GM18858 (cell line): ENCODE data around the gene SLX4IP.
A peak's percentile ranks its signal among the peaks of the same experiment; 100 is the strongest.

Source experiments
- ATAC-seq: cut with Tn5 transposase; IDR thresholded peaks from one replicate; pipeline ENCODE4 v1.9.1; 2021; ENCODE audit not compliant: unreplicated experiment

The SLX4IP gene

GRCh38 chr20:10672624-10673127, 237.6 kb downstream of the SLX4IP start:
- ATAC-seq = no peak

GRCh38 chr20:10673176-10673841, 238.2 kb downstream of the SLX4IP start:
- no peak for ATAC-seq

GRCh38 chr20:10673842-10674683, 239.0 kb downstream of the SLX4IP start, which contains the start of gene JAG1:
TSS of gene JAG1 (minus strand) at chr20:10673999. CDS start at chr20:10673530, 469 bp downstream.
- peak; percentile 36 for ATAC-seq

GRCh38 chr20:10674684-10675449, 239.8 kb downstream of the SLX4IP start:
- ATAC-seq = peak; percentile 28

- no peak for ATAC-seq
Observed at GRCh38 chr20:10675450-10675848, 240.3 kb downstream of the SLX4IP start.

GRCh38 chr20:10676518-10676917, 241.4 kb downstream of the SLX4IP start:
- ATAC-seq = no peak
